HFFc6 (cell line): ENCODE measurements around the gene ELMOD1. TPM values are rescaled to one million over a fixed set of nuclear protein-coding genes. Genes with fewer than 3 reads are reported as not detected.
"Not testable (repeated sequence)": the region's sequence is repeated elsewhere in the genome, so short reads cannot be mapped to it uniquely, and the experiment has no call there.

ENCODE experiments used
- DNase-seq: peaks from one replicate; pipeline ENCODE4 v3.0.0-alpha.2; 2018
- H3K27ac Mint-ChIP-seq: 2 replicates; pipeline ENCODE4 v1.8.0; 2020; ENCODE audit warnings: mild to moderate bottlenecking, mixed read lengths
- H3K27me3 Mint-ChIP-seq: 2 replicates; pipeline ENCODE4 v1.8.0; 2021; ENCODE audit warnings: mild to moderate bottlenecking, moderate library complexity, mixed read lengths; ENCODE audit not compliant: insufficient read depth
- H3K36me3 Mint-ChIP-seq: 2 replicates; pipeline ENCODE4 v1.8.0; 2021; ENCODE audit warnings: low read depth, mixed read lengths
- H3K4me1 Mint-ChIP-seq: 2 replicates; pipeline ENCODE4 v1.8.0; 2020; ENCODE audit warnings: low read depth, mixed read lengths
- H3K4me3 Mint-ChIP-seq: 2 replicates; pipeline ENCODE4 v1.8.0; 2020; ENCODE audit warnings: mild to moderate bottlenecking, moderate library complexity, mixed read lengths
- H3K9me3 Mint-ChIP-seq: 2 replicates; pipeline ENCODE4 v1.8.0; 2020; ENCODE audit warnings: mild to moderate bottlenecking, mixed read lengths
- total RNA-seq, 6 experiments: library from RNA; stranded (reverse); fragmentation: NEBNext Ultra II Directional; extraction: Animal tissue kit (Norgen Biotek cat#: 25700); gene quantifications; 2 replicates in 1 of 6; 3 replicates in 5 of 6; pipeline ENCODE4 v1.2.3, GENCODE V29; 2021
- TF ChIP-seq, protein P1 (sequence below): fragments of 200-600 bp; sonication (generic); IDR thresholded peaks from 2 replicates; pipeline ENCODE4 v1.5.0; 2021; ENCODE audit warnings: antibody characterized with exemption, mild to moderate bottlenecking

ELMOD1 gene
- total RNA-seq, 6 experiments from 2014 or later = 0.19 to 0.30 (median 0.24) TPM

DNA sequence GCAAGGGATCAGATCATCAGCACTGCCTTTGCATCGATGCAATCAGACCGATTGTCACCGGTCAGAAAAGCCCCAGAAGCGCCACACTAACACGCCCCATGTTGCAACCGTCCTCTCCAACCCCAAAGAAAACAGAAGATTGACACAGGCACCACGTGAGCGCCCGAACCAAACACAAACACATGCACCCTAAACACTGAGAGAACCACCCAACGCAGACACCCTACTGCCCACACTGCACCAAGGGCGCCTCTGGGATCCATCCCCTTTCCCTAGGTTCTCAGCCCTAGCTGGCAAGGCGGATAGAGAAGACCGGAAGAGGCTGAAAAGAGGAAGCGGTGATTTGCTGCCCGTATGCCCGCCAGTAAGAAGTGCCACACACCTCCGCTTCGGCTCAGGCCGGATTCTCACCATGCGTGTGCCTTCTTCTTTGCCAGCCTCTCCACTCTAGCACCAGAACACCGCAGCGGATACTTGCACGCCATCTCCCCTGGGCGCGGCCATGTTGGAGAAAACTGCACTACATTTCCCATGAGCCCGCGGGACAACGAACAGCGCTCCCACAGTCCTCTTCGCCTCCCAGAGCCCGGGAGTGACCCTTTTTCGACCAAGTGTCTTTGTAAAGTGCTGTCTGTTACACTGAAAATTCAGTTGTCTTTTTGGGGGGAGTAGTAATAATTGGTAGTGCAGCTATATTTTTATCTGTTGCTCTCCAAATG lies 25.6 kb upstream of the ELMOD1 start, which contains the start of gene ALKBH8:
ALKBH8 (minus strand) TSS at position 517 of the 719 bp plus-strand sequence. CDS start 4,842 bp downstream, outside the sequence.
- Mint-ChIP-seq H3K4me3 (peak within 1 kb of the TSS; percentile 98), H3K9me3 (no peaks in the 10 kb centered on the region), H3K27ac (peak within 1 kb of the TSS; percentile 94), H3K36me3 (no peaks in the 10 kb centered on the region; the same call in 1 of the 2 replicates), H3K4me1 (peaks cover 70% of the 10 kb centered on the region), H3K27me3 (no peaks in the 10 kb centered on the region)
- peak; percentile 69 for DNase-seq
- TF ChIP-seq, protein P1, sequence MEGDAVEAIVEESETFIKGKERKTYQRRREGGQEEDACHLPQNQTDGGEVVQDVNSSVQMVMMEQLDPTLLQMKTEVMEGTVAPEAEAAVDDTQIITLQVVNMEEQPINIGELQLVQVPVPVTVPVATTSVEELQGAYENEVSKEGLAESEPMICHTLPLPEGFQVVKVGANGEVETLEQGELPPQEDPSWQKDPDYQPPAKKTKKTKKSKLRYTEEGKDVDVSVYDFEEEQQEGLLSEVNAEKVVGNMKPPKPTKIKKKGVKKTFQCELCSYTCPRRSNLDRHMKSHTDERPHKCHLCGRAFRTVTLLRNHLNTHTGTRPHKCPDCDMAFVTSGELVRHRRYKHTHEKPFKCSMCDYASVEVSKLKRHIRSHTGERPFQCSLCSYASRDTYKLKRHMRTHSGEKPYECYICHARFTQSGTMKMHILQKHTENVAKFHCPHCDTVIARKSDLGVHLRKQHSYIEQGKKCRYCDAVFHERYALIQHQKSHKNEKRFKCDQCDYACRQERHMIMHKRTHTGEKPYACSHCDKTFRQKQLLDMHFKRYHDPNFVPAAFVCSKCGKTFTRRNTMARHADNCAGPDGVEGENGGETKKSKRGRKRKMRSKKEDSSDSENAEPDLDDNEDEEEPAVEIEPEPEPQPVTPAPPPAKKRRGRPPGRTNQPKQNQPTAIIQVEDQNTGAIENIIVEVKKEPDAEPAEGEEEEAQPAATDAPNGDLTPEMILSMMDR = no peak

DNA sequence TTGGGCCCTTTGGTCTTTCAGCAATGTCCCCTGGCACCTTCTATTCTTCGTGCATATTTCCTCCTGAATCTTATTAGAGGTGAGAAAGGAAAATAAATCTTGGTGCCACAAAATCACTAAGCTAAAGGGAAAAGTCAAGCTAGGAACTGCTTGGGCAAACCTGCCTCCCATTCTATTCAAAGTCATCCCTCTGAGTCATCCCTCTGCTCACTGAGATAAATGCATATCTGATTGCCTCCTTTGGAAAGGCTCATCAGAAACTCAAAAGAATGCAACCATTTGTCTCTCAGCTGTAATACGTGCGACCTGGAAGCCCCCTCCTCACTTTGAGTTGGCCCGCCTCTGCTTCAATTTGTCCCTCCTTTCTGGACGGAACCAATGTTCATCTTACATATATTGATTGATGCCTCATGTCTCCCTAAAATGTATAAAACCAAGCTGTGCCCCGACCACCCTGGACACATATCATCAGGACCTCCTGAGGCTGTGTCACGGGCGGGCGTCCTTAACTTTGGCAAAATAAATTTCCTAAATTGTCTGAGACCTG lies 24.9 kb upstream of the ELMOD1 start:
- H3K27me3 Mint-ChIP-seq, H3K36me3 Mint-ChIP-seq, H3K9me3 Mint-ChIP-seq: not testable (repeated sequence)
- DNase-seq = peak; percentile 25
- Mint-ChIP-seq H3K4me3 (peak overlapping the region; percentile 98), H3K4me1 (peaks cover 67% of the 10 kb centered on the region), H3K27ac (peak overlapping the region; percentile 94)

DNA sequence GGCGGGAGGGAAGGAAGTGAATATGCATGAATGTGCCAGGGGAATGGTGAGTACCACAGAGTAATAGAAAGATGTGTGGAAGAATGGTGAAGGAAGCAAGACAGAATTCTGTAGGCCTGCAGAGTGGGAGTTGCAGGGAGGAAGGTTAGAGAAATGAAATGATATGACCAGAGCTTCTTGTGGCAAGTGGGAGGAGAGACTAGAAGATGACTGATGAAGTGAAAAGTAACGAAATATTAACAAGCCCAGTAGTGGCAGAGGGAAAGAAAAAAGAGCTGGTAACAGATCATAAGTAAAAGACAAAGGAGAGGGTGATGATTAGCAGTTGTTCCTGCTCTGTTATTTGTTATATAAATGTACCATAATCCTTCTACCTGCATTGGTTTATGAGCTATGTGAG lies 24.4 kb upstream of the ELMOD1 start:
- no peak overlapping the region for H3K27ac Mint-ChIP-seq
- no peaks in the 10 kb centered on the region for H3K9me3 Mint-ChIP-seq
- TF ChIP-seq, protein P1 = no peak
- no peaks in the 10 kb centered on the region; the same call in 1 of the 2 replicates for H3K36me3 Mint-ChIP-seq
- H3K27me3 Mint-ChIP-seq = no peaks in the 10 kb centered on the region
- peak overlapping the region; percentile 98; the same call in 1 of the 2 replicates for H3K4me3 Mint-ChIP-seq
- DNase-seq = no peak
- H3K4me1 Mint-ChIP-seq = peaks cover 61% of the 10 kb centered on the region

DNA sequence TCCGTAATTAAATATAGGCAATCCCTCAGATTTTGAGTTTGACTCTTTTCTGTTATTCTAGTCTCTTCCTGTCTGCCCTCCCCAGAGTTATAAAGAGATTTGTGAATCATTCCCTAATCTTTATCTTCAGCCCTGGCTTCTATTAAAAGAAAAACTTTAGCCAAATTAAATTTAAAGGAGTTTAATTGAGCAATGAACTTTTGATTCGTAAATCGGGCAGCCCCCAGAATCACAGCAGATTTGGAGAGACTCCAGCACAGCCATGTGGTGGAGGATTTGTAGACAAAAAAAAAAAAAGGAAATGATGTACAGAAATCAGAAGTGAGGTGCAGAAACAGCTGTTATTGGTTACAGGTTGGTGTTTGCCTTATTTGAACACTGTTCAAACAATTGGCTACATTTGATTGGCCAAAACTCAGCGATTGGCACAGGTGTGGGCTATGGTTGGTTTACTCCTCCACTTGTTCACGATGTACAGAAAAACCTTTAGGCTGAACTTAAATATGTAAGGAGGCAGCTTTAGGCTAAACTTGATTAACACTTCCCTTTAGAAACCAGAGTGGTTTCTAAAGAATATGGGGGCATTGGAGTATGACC lies 23.1 kb upstream of the ELMOD1 start:
- peaks cover 49% of the 10 kb centered on the region for H3K4me1 Mint-ChIP-seq
- DNase-seq = no peak
- no peaks in the 10 kb centered on the region for H3K36me3 Mint-ChIP-seq
- no peak overlapping the region for H3K27ac Mint-ChIP-seq
- H3K27me3 Mint-ChIP-seq = no peaks in the 10 kb centered on the region
- no peaks in the 10 kb centered on the region for H3K9me3 Mint-ChIP-seq
- peak overlapping the region; percentile 20; the same call in 1 of the 2 replicates for H3K4me3 Mint-ChIP-seq
- TF ChIP-seq, protein P1 = no peak

DNA sequence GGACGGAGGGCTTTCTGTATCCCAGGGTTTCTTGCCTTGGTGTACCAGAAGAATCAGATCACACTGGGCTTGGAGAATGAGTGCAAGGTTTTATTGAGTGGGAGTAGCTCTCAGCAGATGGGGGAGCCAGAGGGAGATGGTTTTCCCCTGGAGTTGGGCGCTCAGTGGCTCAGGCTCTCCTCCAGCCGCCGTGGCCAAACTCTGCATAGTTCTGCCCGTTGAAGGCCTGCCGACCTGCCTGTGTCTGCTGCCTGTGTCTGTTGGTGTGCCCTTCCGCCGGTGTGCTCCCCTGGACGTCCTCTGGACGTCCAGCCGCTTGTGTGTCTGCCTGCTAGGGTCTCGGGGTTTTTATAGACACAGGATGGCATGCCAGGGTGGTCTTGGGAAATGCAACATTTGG lies 20.9 kb upstream of the ELMOD1 start:
- Mint-ChIP-seq H3K4me3 (no peak overlapping the region), H3K36me3 (no peaks in the 10 kb centered on the region), H3K9me3 (no peaks in the 10 kb centered on the region), H3K27me3 (no peaks in the 10 kb centered on the region), H3K4me1 (peaks cover 27% of the 10 kb centered on the region), H3K27ac (no peak overlapping the region)
- DNase-seq = no peak
- TF ChIP-seq, protein P1 = no peak

DNA sequence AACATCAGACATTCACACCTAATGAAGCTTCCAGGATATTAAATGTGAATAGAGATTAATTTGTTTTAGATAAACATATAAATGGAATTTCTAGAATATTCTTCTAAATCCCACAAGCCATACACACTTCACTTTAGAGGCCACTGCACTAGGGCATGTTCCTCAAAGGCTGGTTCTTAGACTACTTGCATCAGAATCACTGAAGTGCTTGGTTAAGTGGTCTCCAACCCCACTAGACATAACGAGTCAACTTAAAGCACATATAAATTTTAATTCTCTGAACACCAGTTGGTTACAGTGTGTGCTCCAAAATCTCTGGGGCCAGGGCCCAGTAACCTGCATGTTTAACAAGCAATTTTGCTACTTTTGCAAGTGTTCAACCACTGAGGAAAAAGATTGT lies 17.5 kb upstream of the ELMOD1 start:
- no peaks in the 10 kb centered on the region for H3K36me3 Mint-ChIP-seq
- TF ChIP-seq, protein P1 = no peak
- peaks cover 7% of the 10 kb centered on the region for H3K4me1 Mint-ChIP-seq
- no peak overlapping the region for H3K4me3 Mint-ChIP-seq
- no peak for DNase-seq
- H3K9me3 Mint-ChIP-seq = no peaks in the 10 kb centered on the region
- no peaks in the 10 kb centered on the region for H3K27me3 Mint-ChIP-seq
- H3K27ac Mint-ChIP-seq = no peak overlapping the region
